Stomach (tissue), 4 donors: ENCODE results near the gene SHLD2.
"Not testable (repeated sequence)": the region's sequence is repeated elsewhere in the genome, so short reads cannot be mapped to it uniquely, and the experiment has no call there.

Source experiments
- CTCF ChIP-seq, 7 experiments: fragments of 450-650 bp in 4 of 7; fragments of 200-600 bp in 3 of 7; sonication (generic) in 3 of 7; IDR thresholded peaks; one replicate each; pipeline ENCODE4 v1.5.1; 2016 to 2019; ENCODE audit warnings: antibody characterized with exemption in 7 of 7, control low read depth in 2 of 7, mild to moderate bottlenecking in 1 of 7
- EP300 ChIP-seq: sonication (generic); formaldehyde crosslinking; IDR thresholded peaks from one replicate; pipeline ENCODE4 v1.6.1; 2017; ENCODE audit warnings: antibody characterized with exemption
- POLR2A ChIP-seq, 4 donors: fragments of 450-650 bp; IDR thresholded peaks; one replicate each; pipeline ENCODE4 v1.6.1; 2016; ENCODE audit warnings: antibody characterized with exemption in 4 of 4, control low read depth in 2 of 4, mild to moderate bottlenecking in 1 of 4, moderate library complexity in 1 of 4

GRCh38 chr10:87162703-87163293 is 67.8 kb downstream of the SHLD2 start:
- not testable (repeated sequence) for TF ChIP-seq CTCF (IDR thresholded peaks at IDR 0.05); POLR2A (IDR thresholded peaks at IDR 0.05); EP300
